H1 (cell line): ENCODE measurements around the gene NR2F1-AS1. TPM values are rescaled to one million over a fixed set of nuclear protein-coding genes. Genes with fewer than 3 reads are reported as not detected.

Source experiments
- FOSL1 ChIP-seq: IDR thresholded peaks from 2 replicates; pipeline ENCODE4 v1.6.1; 2011; ENCODE audit warnings: mild to moderate bottlenecking, low read depth, low read length, moderate library complexity; ENCODE audit not compliant: insufficient read depth
- KDM1A ChIP-seq: fragments of 200-600, 300-600 bp; sonication (generic); IDR thresholded peaks from 2 replicates; pipeline ENCODE4 v1.7.1; 2016; ENCODE audit warnings: mild to moderate bottlenecking, low read length, borderline replicate concordance
- SIN3A ChIP-seq, 2 experiments: IDR thresholded peaks in 1 of 2; conservative IDR thresholded peaks in 1 of 2; 2 replicates each; pipeline ENCODE4 v1.6.1; 2011 to 2012; ENCODE audit warnings: low read length in 2 of 2, improper control_type of control experiment in 1 of 2, low read depth in 1 of 2, mild to moderate bottlenecking in 1 of 2
- SP1 ChIP-seq: IDR thresholded peaks from 2 replicates; pipeline ENCODE4 v1.6.1; 2011; ENCODE audit warnings: low read depth, low read length
- YY1 ChIP-seq: IDR thresholded peaks from 2 replicates; pipeline ENCODE4 v1.6.1; 2011; ENCODE audit warnings: low read depth, mild to moderate bottlenecking, low read length
- polyA plus RNA-seq, 7 experiments: library from polyadenylated mRNA; depleted of rRNA in 3 of 7; stranded (reverse) in 5 of 7; unstranded in 2 of 7; fragments of >200 nt in 5 of 7; fragments of 200-250 nt in 2 of 7; gene quantifications; 1 replicate in 5 of 7; 2 replicates in 1 of 7; 4 replicates in 1 of 7; pipeline versions ENCODE4 v1.2.1 to v1.2.3, GENCODE V29; 2011 to 2013; ENCODE audit warnings: missing spikeins in 2 of 7, mixed read lengths in 2 of 7
- total RNA-seq: library from RNA; stranded (reverse); fragmentation: NEBNext Ultra II Directional; extraction: Animal tissue kit (Norgen Biotek cat#: 25700); gene quantifications from 2 replicates; pipeline ENCODE4 v1.2.1, GENCODE V29; 2021

The NR2F1-AS1 gene
- total and polyA plus RNA-seq, 2 of the 8 experiments (the other 6 are each of a cell fraction or from before 2014, with no cell fraction given) = 1.6 to 5.6 TPM

GRCh38 chr5:93590493-93590892 lies 9.5 kb upstream of the NR2F1-AS1 start (continued):
- TF ChIP-seq SP1 = no peak
- no peak for TF ChIP-seq SIN3A (conservative IDR thresholded peaks at IDR 0.05 in 1 of 2, IDR thresholded peaks at IDR 0.05 in 1 of 2; ENCODE audit: low read depth in 1 of 2, low read length in 2 of 2)
- no peak for TF ChIP-seq KDM1A
- no peak for TF ChIP-seq YY1
- TF ChIP-seq FOSL1 = no peak
